ENCODE measurements around the gene ATP6V1F.

Gene ATP6V1F

DNA sequence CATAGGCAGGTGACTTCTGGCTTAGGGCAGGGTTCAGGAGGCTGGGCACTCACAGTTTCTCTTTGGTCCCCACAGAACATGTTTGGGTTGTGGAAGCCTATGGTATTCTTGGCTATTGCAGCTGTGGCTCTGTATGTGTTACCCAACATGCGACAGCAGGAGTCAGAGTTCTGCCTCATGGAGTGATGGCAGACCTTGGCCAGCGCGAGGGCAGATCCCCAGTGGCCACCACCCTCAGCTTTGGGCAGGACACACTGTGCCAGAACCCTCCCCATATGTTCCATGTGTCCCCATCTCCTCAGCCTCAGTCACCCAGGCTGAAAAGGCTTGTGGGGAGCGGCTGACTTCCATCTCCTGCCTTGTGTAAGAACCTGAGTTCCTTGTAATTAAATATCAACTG lies 40.9 kb upstream of the ATP6V1F start:
- no peaks in the 10 kb centered on the region for H3K9me3 ChIP-seq (ENCODE audit: insufficient read depth, low read length)
- no peak overlapping the region for H3K9ac ChIP-seq (ENCODE audit: low read length)
- no peak overlapping the region for H3K4me2 ChIP-seq (ENCODE audit: low read length)
- H3K4me1 ChIP-seq (ENCODE audit: low read length), result 0 out of 2 replicates have a peak, but pooled peaks cover 4% of the 10 kb centered on the region
- no peak overlapping the region for H2AFZ ChIP-seq (ENCODE audit: low read depth, low read length)
- peaks cover 12% of the 10 kb centered on the region; the same call in 1 of the 2 replicates for H3K27me3 ChIP-seq (ENCODE audit: low read depth, low read length)
- H4K20me1 ChIP-seq (ENCODE audit: insufficient read depth, low read length), result no peaks in the 10 kb centered on the region
- H3K27ac ChIP-seq (ENCODE audit: low read length), result no peak overlapping the region
- TF ChIP-seq EZH2phosphoT487 (IDR thresholded peaks at IDR 0.05; ENCODE audit: low read depth) (no peak), CTCF (IDR thresholded peaks at IDR 0.05; ENCODE audit: low read depth, low read length) (no peak)
- H3K79me2 ChIP-seq (ENCODE audit: low read length), result no peaks in the 10 kb centered on the region
- no peaks in the 10 kb centered on the region for H3K36me3 ChIP-seq (replicated peaks; ENCODE audit: low read depth, low read length)
- no peak overlapping the region for H3K4me3 ChIP-seq (ENCODE audit: low read length)

DNA sequence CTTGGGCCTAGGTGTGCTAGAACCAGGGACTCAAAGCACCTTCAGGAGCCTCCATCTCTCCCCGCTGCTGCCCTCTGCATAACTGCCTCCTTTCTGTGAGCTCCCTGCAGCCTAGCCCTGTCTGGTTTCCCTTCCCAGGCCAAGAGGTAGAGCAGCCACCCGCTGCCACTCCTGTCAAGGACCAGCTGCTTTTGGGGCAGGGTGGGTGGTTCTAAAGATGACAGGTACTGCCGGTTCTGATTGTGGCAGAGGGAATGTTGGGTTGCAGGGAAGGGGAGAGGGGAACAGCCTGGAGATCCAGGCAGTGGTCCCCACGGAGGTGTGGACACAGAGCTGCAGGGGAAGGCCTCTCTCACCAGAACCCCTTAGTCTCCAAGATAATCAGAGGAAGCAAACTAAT lies 36.1 kb upstream of the ATP6V1F start:
- no peaks in the 10 kb centered on the region for H4K20me1 ChIP-seq (ENCODE audit: insufficient read depth, low read length)
- H3K79me2 ChIP-seq (ENCODE audit: low read length), result no peaks in the 10 kb centered on the region
- H3K4me3 ChIP-seq (ENCODE audit: low read length), result no peak overlapping the region
- no peaks in the 10 kb centered on the region for H3K27me3 ChIP-seq (ENCODE audit: low read depth, low read length)
- H3K9ac ChIP-seq (ENCODE audit: low read length), result no peak overlapping the region
- TF ChIP-seq EZH2phosphoT487 (IDR thresholded peaks at IDR 0.05; ENCODE audit: low read depth) (no peak), CTCF (IDR thresholded peaks at IDR 0.05; ENCODE audit: low read depth, low read length) (no peak)
- no peak overlapping the region for H2AFZ ChIP-seq (ENCODE audit: low read depth, low read length)
- no peak overlapping the region for H3K27ac ChIP-seq (ENCODE audit: low read length)
- no peaks in the 10 kb centered on the region for H3K36me3 ChIP-seq (replicated peaks; ENCODE audit: low read depth, low read length)
- no peak overlapping the region for H3K4me2 ChIP-seq (ENCODE audit: low read length)
- no peaks in the 10 kb centered on the region for H3K9me3 ChIP-seq (ENCODE audit: insufficient read depth, low read length)
- H3K4me1 ChIP-seq (ENCODE audit: low read length), result peaks cover 2% of the 10 kb centered on the region

GRCh38 chr7:128826916-128827247 lies 35.8 kb upstream of the ATP6V1F start:
- Histone ChIP-seq H3K4me1 (ENCODE audit: low read length) (peaks cover 5% of the 10 kb centered on the region), H4K20me1 (ENCODE audit: insufficient read depth, low read length) (no peaks in the 10 kb centered on the region), H3K79me2 (ENCODE audit: low read length) (no peaks in the 10 kb centered on the region), H3K27me3 (ENCODE audit: low read depth, low read length) (no peaks in the 10 kb centered on the region), H3K36me3 (replicated peaks; ENCODE audit: low read depth, low read length) (no peaks in the 10 kb centered on the region), H3K4me2 (ENCODE audit: low read length) (no peak overlapping the region), H3K9me3 (ENCODE audit: insufficient read depth, low read length) (no peaks in the 10 kb centered on the region), H3K27ac (ENCODE audit: low read length) (no peak overlapping the region), H2AFZ (ENCODE audit: low read depth, low read length) (no peak overlapping the region), H3K9ac (ENCODE audit: low read length) (no peak overlapping the region), H3K4me3 (ENCODE audit: low read length) (no peak overlapping the region)
- TF ChIP-seq CTCF (IDR thresholded peaks at IDR 0.05; ENCODE audit: low read depth, low read length) (no peak), EZH2phosphoT487 (IDR thresholded peaks at IDR 0.05; ENCODE audit: low read depth) (no peak)

GRCh38 chr7:128827248-128827958 lies 35.3 kb upstream of the ATP6V1F start:
- Histone ChIP-seq H3K79me2 (ENCODE audit: low read length) (no peaks in the 10 kb centered on the region), H2AFZ (ENCODE audit: low read depth, low read length) (no peak overlapping the region), H3K9me3 (ENCODE audit: insufficient read depth, low read length) (no peaks in the 10 kb centered on the region), H3K9ac (ENCODE audit: low read length) (no peak overlapping the region), H3K36me3 (replicated peaks; ENCODE audit: low read depth, low read length) (no peaks in the 10 kb centered on the region), H3K27me3 (ENCODE audit: low read depth, low read length) (no peaks in the 10 kb centered on the region), H4K20me1 (ENCODE audit: insufficient read depth, low read length) (no peaks in the 10 kb centered on the region), H3K4me1 (ENCODE audit: low read length) (peaks cover 6% of the 10 kb centered on the region), H3K4me3 (ENCODE audit: low read length) (no peak overlapping the region), H3K27ac (ENCODE audit: low read length) (no peak overlapping the region), H3K4me2 (ENCODE audit: low read length) (no peak overlapping the region)
- TF ChIP-seq CTCF (IDR thresholded peaks at IDR 0.05; ENCODE audit: low read depth, low read length) (no peak), EZH2phosphoT487 (IDR thresholded peaks at IDR 0.05; ENCODE audit: low read depth) (no peak)
